IMR-90 (cell line): ENCODE results near the gene CUX1. TPM values are rescaled to one million over a fixed set of nuclear protein-coding genes. Genes with fewer than 3 reads are reported as not detected.

ENCODE experiments used
- ATAC-seq: fragments of 200-7000 bp; cut with Tn5 transposase; 2 replicates; pipeline ENCODE4 v1.9.1; 2020; ENCODE audit warnings: low read depth, mild to moderate bottlenecking, moderate library complexity
- BruUV-seq: library from RNA; stranded (reverse); fragments of 400-500 nt; replicated peaks from 2 replicates; lab custom pipeline; 2021; lab: Mats Ljungman, UMichigan
- CTCF ChIA-PET: fragments of 300-600 bp; formaldehyde crosslinking; extraction: SDS; loops from one replicate; lab custom pipeline; 2021; ENCODE audit warnings: antibody characterized with exemption; lab: Yijun Ruan, JAX
- POLR2A ChIA-PET: fragments of 300-600 bp; sonication (Branson Sonifier 250); formaldehyde crosslinking; loops from one replicate; lab custom pipeline; 2022; ENCODE audit warnings: antibody characterized with exemption; ENCODE audit not compliant: unreplicated experiment; lab: Charles Lee
- DNase-seq: peaks from one replicate; pipeline ENCODE4 v3.0.0; 2013
- H2AFZ ChIP-seq: replicated peaks from 2 replicates; pipeline ENCODE3; 2013; ENCODE audit warnings: low read length, mild to moderate bottlenecking; ENCODE audit not compliant: poor library complexity
- H2AK5ac ChIP-seq: 2 replicates; pipeline ENCODE4 v1.6.1; 2013; ENCODE audit warnings: low read depth, low read length, inconsistent platforms
- H2AK9ac ChIP-seq: replicated peaks from 2 replicates; pipeline ENCODE3; 2013; ENCODE audit warnings: mild to moderate bottlenecking, low read depth, low read length, moderate library complexity; ENCODE audit not compliant: poor library complexity
- H2BK120ac ChIP-seq: 2 replicates; pipeline ENCODE4 v1.6.1; 2013; ENCODE audit warnings: low read depth, low read length, inconsistent platforms
- H2BK15ac ChIP-seq: 3 replicates; pipeline ENCODE4 v1.6.1; 2013; ENCODE audit warnings: low read depth, low read length, inconsistent platforms
- H2BK20ac ChIP-seq: 2 replicates; pipeline ENCODE4 v1.6.1; 2013; ENCODE audit warnings: low read depth, mild to moderate bottlenecking, inconsistent platforms, low read length, moderate library complexity
- H2BK5ac ChIP-seq: 2 replicates; pipeline ENCODE4 v1.6.1; 2013; ENCODE audit warnings: mild to moderate bottlenecking, low read depth, low read length, inconsistent platforms; ENCODE audit not compliant: poor library complexity, severe bottlenecking
- H3K14ac ChIP-seq: replicated peaks from 2 replicates; pipeline ENCODE4 v1.6.1; 2013; ENCODE audit warnings: low read depth, low read length, inconsistent platforms
- H3K18ac ChIP-seq: 2 replicates; pipeline ENCODE4 v1.6.1; 2013; ENCODE audit warnings: low read depth, low read length, control low read depth
- H3K23ac ChIP-seq: 2 replicates; pipeline ENCODE4 v1.6.1; 2013; ENCODE audit warnings: low read depth, low read length, inconsistent platforms
- H3K27ac ChIP-seq: 2 replicates; pipeline ENCODE4 v1.5.1; 2013; ENCODE audit warnings: mild to moderate bottlenecking, control low read depth, low read length; ENCODE audit not compliant: insufficient read depth
- H3K27me3 ChIP-seq: 2 replicates; pipeline ENCODE4 v1.6.1; 2013; ENCODE audit warnings: low read length; ENCODE audit not compliant: control insufficient read depth, insufficient read depth
- H3K36me3 ChIP-seq: 2 replicates; pipeline ENCODE4 v1.6.1; 2013; ENCODE audit warnings: low read length, mixed read lengths; ENCODE audit not compliant: control insufficient read depth, insufficient read depth
- H3K4ac ChIP-seq: 2 replicates; pipeline ENCODE4 v1.6.1; 2013; ENCODE audit warnings: low read depth, low read length, inconsistent platforms
- H3K4me1 ChIP-seq: 2 replicates; pipeline ENCODE4 v1.6.1; 2013; ENCODE audit warnings: low read length, mixed read lengths; ENCODE audit not compliant: control insufficient read depth, insufficient read depth
- H3K4me2 ChIP-seq: 2 replicates; pipeline ENCODE4 v1.6.1; 2013; ENCODE audit warnings: low read depth, mild to moderate bottlenecking, control low read depth, low read length, moderate library complexity
- H3K4me3 ChIP-seq: 2 replicates; pipeline ENCODE4 v1.5.1; 2013; ENCODE audit warnings: low read depth, mild to moderate bottlenecking, control low read depth, low read length, moderate library complexity; ENCODE audit not compliant: insufficient read depth
- H3K56ac ChIP-seq: 2 replicates; pipeline ENCODE4 v1.6.1; 2013; ENCODE audit warnings: low read length, inconsistent platforms; ENCODE audit not compliant: insufficient read depth; ENCODE audit errors: extremely low read depth
- H3K79me1 ChIP-seq, 2 experiments: 2 replicates each; pipeline ENCODE4 v1.6.1; 2013; ENCODE audit warnings: low read length in 2 of 2, inconsistent platforms in 1 of 2, low read depth in 1 of 2
- H3K9ac ChIP-seq: 2 replicates; pipeline ENCODE4 v1.6.1; 2013; ENCODE audit warnings: low read depth, low read length, control low read depth
- H3K9me1 ChIP-seq: 2 replicates; pipeline ENCODE4 v1.6.1; 2013; ENCODE audit warnings: low read length, inconsistent platforms; ENCODE audit not compliant: insufficient read depth
- H3K9me3 ChIP-seq: 2 replicates; pipeline ENCODE4 v1.6.1; 2013; ENCODE audit warnings: low read length; ENCODE audit not compliant: control insufficient read depth, insufficient read depth
- H4K20me1 ChIP-seq: 2 replicates; pipeline ENCODE4 v1.6.1; 2013; ENCODE audit warnings: low read length, inconsistent platforms; ENCODE audit not compliant: insufficient read depth
- H4K5ac ChIP-seq: 2 replicates; pipeline ENCODE4 v1.6.1; 2013; ENCODE audit warnings: mild to moderate bottlenecking, low read depth, low read length, control low read depth
- H4K8ac ChIP-seq, 2 experiments: 2 replicates each; pipeline ENCODE4 v1.6.1; 2013; ENCODE audit warnings: low read depth in 2 of 2, low read length in 2 of 2, control low read depth in 1 of 2, inconsistent platforms in 1 of 2
- H4K91ac ChIP-seq: 2 replicates; pipeline ENCODE4 v1.6.1; 2013; ENCODE audit warnings: low read depth, low read length, inconsistent platforms; ENCODE audit not compliant: insufficient read depth
- BHLHE40 ChIP-seq: fragments of 150-350 bp; IDR thresholded peaks from 2 replicates; pipeline ENCODE4 v1.6.1; 2016; ENCODE audit warnings: mild to moderate bottlenecking, low read depth, low read length
- CEBPB ChIP-seq: IDR thresholded peaks from 2 replicates; pipeline ENCODE4 v1.6.1; 2012; ENCODE audit warnings: low read depth, low read length, improper control_type of control experiment
- SMC3 ChIP-seq: fragments of 150-350 bp; IDR thresholded peaks from 2 replicates; pipeline ENCODE4 v1.6.1; 2016; ENCODE audit warnings: low read depth, mild to moderate bottlenecking, antibody characterized with exemption, low read length, moderate library complexity
- WGBS, 2 experiments: methylation state at CpG; one replicate each; pipeline versions ENCODE4 v1.1.5 to v1.1.7; 2013; ENCODE audit warnings: missing lambda C conversion rate in 2 of 2; ENCODE audit not compliant: insufficient read length in 1 of 2; ENCODE audit errors: extremely low coverage in 2 of 2; 5-methylcytosine and 5-hydroxymethylcytosine counted together
- dilution Hi-C: fragments of 300-500 bp; cut with HindIII; formaldehyde crosslinking; loops from one replicate; pipeline ENCODE4 v1.14.3; 2018; ENCODE audit warnings: low sequenced_read_pairs; ENCODE audit not compliant: unreplicated experiment
- in situ Hi-C: fragments of 300-500 bp; cut with MboI; formaldehyde crosslinking; loops from 3 replicates; pipeline ENCODE4 v1.14.3; 2019; ENCODE audit warnings: low sequenced_read_pairs, inconsistent platforms, mixed read lengths
- intact Hi-C: fragments of 100-400 bp; cut with micrococcal nuclease; formaldehyde crosslinking; loops from 2 replicates; pipeline ENCODE4 v1.10.0; 2022
- polyA plus RNA-seq, 3 experiments: library from polyadenylated mRNA; depleted of rRNA; stranded (reverse); fragments of >200 nt; gene quantifications; 2 replicates each; pipeline ENCODE4 v1.2.3, GENCODE V29; 2012; ENCODE audit warnings: low replicate concordance in 1 of 3
- total RNA-seq: library from RNA; depleted of rRNA; stranded (reverse); fragments of >200 nt; gene quantifications from 2 replicates; pipeline ENCODE4 v1.2.3, GENCODE V29; 2012

CUX1 gene
- total and polyA plus RNA-seq, 2 of the 4 experiments (the other 2 are of a cell fraction) = 19.7 to 46.4 TPM

DNA sequence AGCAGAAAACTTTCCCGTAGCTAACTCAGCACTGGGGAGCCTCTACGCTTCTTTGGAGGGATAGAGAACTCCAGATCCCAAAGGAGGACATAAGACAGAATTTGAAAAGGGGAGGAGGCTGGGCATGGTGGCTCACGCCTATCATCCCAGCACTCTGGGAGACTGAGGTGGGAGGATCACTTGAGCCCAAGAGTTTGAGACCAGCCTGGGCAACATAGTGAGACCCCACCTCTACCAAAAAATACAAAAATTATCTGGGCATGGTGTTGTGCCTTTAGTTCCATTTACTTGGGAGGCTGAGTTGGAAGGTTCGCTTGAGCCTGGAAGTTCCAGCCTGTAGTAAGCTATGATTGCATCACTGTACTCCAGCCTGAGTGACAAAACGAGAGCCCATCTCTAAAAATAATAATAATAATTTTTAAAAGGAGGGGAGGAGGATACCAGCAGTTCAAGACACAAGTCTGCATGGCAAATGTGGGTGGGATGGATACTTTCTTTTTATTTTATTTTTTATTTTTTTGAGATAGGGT is 303.3 kb downstream of the CUX1 start:
- intact Hi-C loops (no loop called here), in situ Hi-C loops (no loop called here), dilution Hi-C loops (no loop called here)
- H3K27ac ChIP-seq = no peak overlapping the region
- peak overlapping the region; percentile 98 for H2BK5ac ChIP-seq
- H2BK20ac ChIP-seq = peak overlapping the region; percentile 17; the same call in 1 of the 2 replicates
- no peak for TF ChIP-seq BHLHE40
- TF ChIP-seq SMC3 = no peak
- peak; percentile 43; the same call in 1 of the 2 replicates for TF ChIP-seq CEBPB
- 0 out of 4 replicates have a peak overlapping the region, but pooled peaks of 1 of the 2 experiments have one; percentile 27 for H4K8ac ChIP-seq
- peak overlapping the region; percentile 54 for H2AK5ac ChIP-seq
- ChIA-PET CTCF (interaction anchor here (0.6 kb wide), 1 partner anchor 12 kb away, joined by 3 read pairs; no protein-coding TSS in a partner anchor), POLR2A (no interaction called here)
- no peak overlapping the region for H3K14ac ChIP-seq
- DNase-seq = no peak
- H2BK120ac ChIP-seq = peak overlapping the region; percentile 14; the same call in 1 of the 2 replicates
- no peak for ATAC-seq
- no peak overlapping the region for H3K4me2 ChIP-seq
- H4K20me1 ChIP-seq = no peaks in the 10 kb centered on the region
- H2AFZ ChIP-seq = no peak overlapping the region
- H3K4ac ChIP-seq = no peak overlapping the region; the same call in 1 of the 2 replicates
- H2BK15ac ChIP-seq = no peak overlapping the region
- no peaks in the 10 kb centered on the region for H3K9me3 ChIP-seq
- no CpG with 5 or more reads among the region's 5 CpGs for WGBS, 2 experiments
- no peak overlapping the region for H3K56ac ChIP-seq
- no peak overlapping the region for H3K9ac ChIP-seq
- H3K27me3 ChIP-seq = no peaks in the 10 kb centered on the region
- H3K18ac ChIP-seq = no peak overlapping the region
- H3K79me1 ChIP-seq = peaks cover 27 to 52% of the 10 kb centered on the region in 2 experiments
- no peak overlapping the region for H3K4me3 ChIP-seq
- H3K23ac ChIP-seq = no peak overlapping the region
- H3K4me1 ChIP-seq = peaks cover 37% of the 10 kb centered on the region
- H4K5ac ChIP-seq = no peak overlapping the region
- no TSS peak for BruUV-seq
- H2AK9ac ChIP-seq = no peak overlapping the region
- H4K91ac ChIP-seq = 0 out of 2 replicates have a peak overlapping the region, but pooled peaks have one; percentile 4
- H3K9me1 ChIP-seq = peaks cover 20% of the 10 kb centered on the region
- H3K36me3 ChIP-seq = peaks cover 11% of the 10 kb centered on the region
